Psoas muscle (tissue), 8 donors: ENCODE data around the gene STEAP1. TPM values are rescaled to one million over a fixed set of nuclear protein-coding genes. Genes with fewer than 3 reads are reported as not detected.

Source experiments
- ATAC-seq, 4 donors: fragments of 200-7000 bp; cut with Tn5 transposase; one replicate each; pipeline ENCODE4 v1.9.1; 2020; ENCODE audit warnings: moderate library complexity in 3 of 4, mild to moderate bottlenecking in 2 of 4
- DNase-seq, 2 donors: peaks; one replicate each; pipeline ENCODE4 v3.0.0-alpha.2; 2020
- H3K27ac ChIP-seq: fragments of 200-600 bp; one replicate; pipeline ENCODE4 v1.8.0; 2022
- H3K27me3 ChIP-seq, 3 donors: fragments of 200-600 bp in 1 of 3; one replicate each; pipeline versions ENCODE4 v1.6.1 to v1.8.0; 2013 to 2022; ENCODE audit warnings: low read length in 2 of 3, mild to moderate bottlenecking in 2 of 3, moderate library complexity in 1 of 3; ENCODE audit not compliant: insufficient read depth in 3 of 3
- H3K36me3 ChIP-seq, 2 donors: fragments of 200-600 bp in 1 of 2; one replicate each; pipeline versions ENCODE4 v1.6.1 to v1.8.0; 2013 to 2022; ENCODE audit warnings: low read depth in 1 of 2, mild to moderate bottlenecking in 1 of 2, moderate library complexity in 1 of 2; ENCODE audit not compliant: insufficient read depth in 1 of 2
- H3K4me1 ChIP-seq: fragments of 200-600 bp; one replicate; pipeline ENCODE4 v1.8.0; 2022
- H3K4me3 ChIP-seq: fragments of 200-600 bp; one replicate; pipeline ENCODE4 v1.8.0; 2022; ENCODE audit warnings: mild to moderate bottlenecking
- H3K9me3 ChIP-seq: fragments of 200-600 bp; one replicate; pipeline ENCODE4 v1.8.0; 2022
- CTCF ChIP-seq: fragments of 200-600 bp; IDR thresholded peaks from one replicate; pipeline ENCODE4 v1.8.0; 2022; ENCODE audit warnings: antibody characterized with exemption
- WGBS, 3 donors: extraction: QIAGEN DNeasy Blood & Tissue Kit; methylation state at CpG; one replicate each; pipeline versions ENCODE4 v1.1.6 to v1.1.7; 2013; 5-methylcytosine and 5-hydroxymethylcytosine counted together
- intact Hi-C, 2 donors: fragments of 100-400 bp; cut with DNase I; formaldehyde crosslinking; loops; one replicate each; pipeline versions ENCODE4 v1.11.0 to v1.14.2; 2022
- polyA plus RNA-seq, 3 donors: library from polyadenylated mRNA; stranded (reverse); fragments of 200-250 nt; gene quantifications; one replicate each; pipeline ENCODE4 v1.2.3, GENCODE V29; 2013
- total RNA-seq, 4 donors: library from RNA; stranded (reverse); fragmentation: NEBNext Ultra II Directional in 2 of 4; extraction: Animal tissue kit (Norgen Biotek cat#: 25700) in 2 of 4; gene quantifications; one replicate each; pipeline versions ENCODE4 v1.2.1 to v1.2.4, GENCODE V29; 2021 to 2023
- donor health status: healthy with polysubstance abuse.
- donor health status: DM: no; HTN: no; CAD: no; lungs with moderate emphysema.
- donor health status: Bipolar disorder and iron deficiency.
- donor health status: healthy.
- donor health status: DM: yes; HTN: yes; CAD: no.
- donor health status: DM: no; HTN: no; CAD: no.
- donor health status: DM: no; HTN: no; CAD: no.
- donor health status: DM: yes; HTN: yes; CAD: no.

The STEAP1 gene
- total and polyA plus RNA-seq, 7 donors, result 0.59 to 6.6 (median 1.5) TPM

- Histone ChIP-seq H3K36me3 (no peaks in the 10 kb centered on the region), H3K4me1 (no peaks in the 10 kb centered on the region), H3K4me3 (no peak overlapping the region), H3K27ac (no peak overlapping the region), H3K27me3 (peaks cover 0 to 2% (median 0%) of the 10 kb centered on the region in 3 donors), H3K9me3 (no peaks in the 10 kb centered on the region)
- 68 to 88% (median 79%) methylated on average over 4 of the region's 4 CpGs for WGBS, 3 donors
- ATAC-seq (no peak), DNase-seq (no peak)
- no peak for TF ChIP-seq CTCF
- intact Hi-C loops, result no loop called here
Observed at GRCh38 chr7:90175667-90176066, 21.4 kb downstream of the STEAP1 start.

- Histone ChIP-seq H3K36me3 (no peaks in the 10 kb centered on the region), H3K4me1 (no peaks in the 10 kb centered on the region), H3K9me3 (no peaks in the 10 kb centered on the region), H3K27ac (no peak overlapping the region), H3K4me3 (no peak overlapping the region), H3K27me3 (peaks cover 0 to 2% (median 0%) of the 10 kb centered on the region in 3 donors)
- DNase-seq (no peak), ATAC-seq (no peak)
- intact Hi-C loops, result no loop called here
- no peak for TF ChIP-seq CTCF
- 90 to 96% (median 95%) methylated on average over 1 of the region's 1 CpG for WGBS, 3 donors
Observed at GRCh38 chr7:90176195-90176594, 21.9 kb downstream of the STEAP1 start.

GRCh38 chr7:90178166-90178565 is 23.9 kb downstream of the STEAP1 start:
- Histone ChIP-seq H3K36me3 (no peaks in the 10 kb centered on the region), H3K27me3 (no peaks in the 10 kb centered on the region), H3K9me3 (no peaks in the 10 kb centered on the region), H3K27ac (no peak overlapping the region), H3K4me1 (no peaks in the 10 kb centered on the region), H3K4me3 (no peak overlapping the region)
- intact Hi-C loops, result no loop called here
- WGBS, 3 donors, result 89 to 93% (median 90%) methylated on average over 2 of the region's 2 CpGs
- TF ChIP-seq CTCF, result no peak
- ATAC-seq (no peak), DNase-seq (no peak)

- Histone ChIP-seq H3K27me3 (no peaks in the 10 kb centered on the region), H3K36me3 (no peaks in the 10 kb centered on the region), H3K4me3 (no peak overlapping the region), H3K27ac (no peak overlapping the region), H3K4me1 (no peaks in the 10 kb centered on the region), H3K9me3 (no peaks in the 10 kb centered on the region)
- DNase-seq, result no peak
- no peak for TF ChIP-seq CTCF
- no peak for ATAC-seq
- WGBS, 3 donors, result 63 to 78% (median 70%) methylated on average over 6 of the region's 6 CpGs
- intact Hi-C loops, result no loop called here
Observed at GRCh38 chr7:90178679-90179278, 24.5 kb downstream of the STEAP1 start.

- Histone ChIP-seq H3K27me3 (no peaks in the 10 kb centered on the region), H3K9me3 (no peaks in the 10 kb centered on the region), H3K27ac (no peak overlapping the region), H3K4me3 (no peak overlapping the region), H3K4me1 (no peaks in the 10 kb centered on the region), H3K36me3 (no peaks in the 10 kb centered on the region)
- DNase-seq (no peak), ATAC-seq (no peak)
- 16 to 21% (median 17%) methylated on average over 1 of the region's 1 CpG for WGBS, 3 donors
- intact Hi-C loops, result no loop called here
- no peak for TF ChIP-seq CTCF
Observed at GRCh38 chr7:90180011-90180585, 25.8 kb downstream of the STEAP1 start.
